NCI-H2029 treated with DMSO at 0.1 percent for 48 hours (cell line): Measurements from ENCODE around the gene DAW1.
"Not testable (repeated sequence)": the region's sequence is repeated elsewhere in the genome, so short reads cannot be mapped to it uniquely, and the experiment has no call there.

Experiments
- DNase-seq: peaks from one replicate; lab custom pipeline; 2025; lab: John Stamatoyannopoulos, UW

The DAW1 gene

GRCh38 chr2:227914362-227914761 is 42.9 kb downstream of the DAW1 start:
- no peak for DNase-seq

- no peak for DNase-seq
Measured at GRCh38 chr2:227921648-227922047, 50.2 kb downstream of the DAW1 start.

GRCh38 chr2:227932001-227932400 is 60.6 kb downstream of the DAW1 start:
- no peak for DNase-seq

GRCh38 chr2:227932403-227932802 is 61.0 kb downstream of the DAW1 start:
- no peak for DNase-seq

GRCh38 chr2:227933884-227934283 is 62.5 kb downstream of the DAW1 start:
- no peak for DNase-seq

- not testable (repeated sequence) for DNase-seq
Measured at GRCh38 chr2:227936249-227936648, 64.8 kb downstream of the DAW1 start.

GRCh38 chr2:227939271-227940027 is 68.0 kb downstream of the DAW1 start:
- no peak for DNase-seq

GRCh38 chr2:227942021-227942420 is 70.6 kb downstream of the DAW1 start:
- DNase-seq = no peak

GRCh38 chr2:227942965-227943364 is 71.5 kb downstream of the DAW1 start:
- DNase-seq = no peak

- no peak for DNase-seq
Measured at GRCh38 chr2:227960317-227960716, 88.9 kb downstream of the DAW1 start.

- no peak for DNase-seq
Measured at GRCh38 chr2:227971619-227972230, 100.3 kb downstream of the DAW1 start.

GRCh38 chr2:227973241-227973640 is 101.8 kb downstream of the DAW1 start:
- DNase-seq = no peak
